Measurements from ENCODE around the gene ANKZF1.

- TF ChIP-seq CTCF (IDR thresholded peaks at IDR 0.05) (no peak), POLR2A (IDR thresholded peaks at IDR 0.05) (no peak), POLR2AphosphoS5 (IDR thresholded peaks at IDR 0.05) (no peak), EP300 (IDR thresholded peaks at IDR 0.05) (no peak)
Measured at GRCh38 chr2:219282943-219283581, 53.5 kb downstream of the ANKZF1 start.

All from suprapubic skin (tissue), 4 donors.